A549 treated with ZK216348 at 1 μM for 4 hours (cell line): ENCODE results near the gene LRG1. TPM values are rescaled to one million over a fixed set of nuclear protein-coding genes. Genes with fewer than 3 reads are reported as not detected.

Experiments used
- total RNA-seq: library from RNA; stranded (reverse); fragments of 200-300 nt; extraction: Qiagen RNA extraction; gene quantifications from 5 replicates; pipeline ENCODE4 v1.2.3, GENCODE V29; 2022; ENCODE audit warnings: low read depth

The LRG1 gene, protein sequence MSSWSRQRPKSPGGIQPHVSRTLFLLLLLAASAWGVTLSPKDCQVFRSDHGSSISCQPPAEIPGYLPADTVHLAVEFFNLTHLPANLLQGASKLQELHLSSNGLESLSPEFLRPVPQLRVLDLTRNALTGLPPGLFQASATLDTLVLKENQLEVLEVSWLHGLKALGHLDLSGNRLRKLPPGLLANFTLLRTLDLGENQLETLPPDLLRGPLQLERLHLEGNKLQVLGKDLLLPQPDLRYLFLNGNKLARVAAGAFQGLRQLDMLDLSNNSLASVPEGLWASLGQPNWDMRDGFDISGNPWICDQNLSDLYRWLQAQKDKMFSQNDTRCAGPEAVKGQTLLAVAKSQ
- total RNA-seq: 0.08 to 0.21 TPM (median 0.09 TPM) in 3 of 5 replicates, not detected in the others

DNA sequence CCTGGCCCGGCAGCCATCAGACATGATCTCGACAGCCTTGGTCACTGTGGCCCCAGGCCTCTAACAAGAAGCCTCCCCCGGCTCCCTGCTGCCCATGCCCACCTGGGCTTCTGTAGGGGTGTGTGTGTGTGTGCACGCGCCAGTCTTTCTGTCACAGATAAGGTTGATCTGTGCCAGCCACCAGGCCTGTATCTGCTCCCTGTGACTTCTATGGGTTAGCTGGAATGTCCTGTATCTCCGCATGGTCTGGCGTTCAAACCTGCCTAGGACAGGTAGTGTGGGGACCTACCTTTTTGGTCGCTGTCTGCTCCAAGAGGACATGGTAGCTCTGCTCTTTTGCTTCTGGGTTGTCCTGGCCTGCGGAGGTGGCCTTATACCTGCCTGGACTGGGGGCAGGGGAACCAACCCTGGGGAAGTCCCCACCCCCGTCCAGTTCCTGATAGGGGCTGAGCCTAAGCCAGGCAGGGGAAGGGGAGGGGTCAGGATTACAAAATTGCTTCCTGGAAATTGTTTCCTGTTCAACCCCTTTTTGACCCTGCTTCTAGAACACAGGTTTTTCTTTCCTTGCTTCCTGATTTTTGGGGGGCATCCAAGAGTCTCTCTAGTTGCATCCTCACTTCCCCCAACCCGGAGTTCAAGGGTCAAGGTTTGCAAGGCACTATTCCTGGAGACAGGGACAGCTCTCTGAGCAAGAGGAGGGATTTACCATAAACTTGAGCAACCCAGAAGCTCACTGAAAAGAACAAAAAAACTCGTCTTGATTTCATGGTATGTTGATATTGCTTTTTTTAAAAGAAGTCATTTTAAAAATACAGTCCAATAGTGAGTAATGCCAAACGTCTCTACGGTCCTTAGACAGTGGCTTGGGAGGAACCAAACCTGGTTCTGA, at the start of gene LRG1:
Gene LRG1, minus strand, starts transcription at position 344 of the 889 bp plus-strand sequence. Its CDS starts 23 bp downstream, at position 321.

DNA sequence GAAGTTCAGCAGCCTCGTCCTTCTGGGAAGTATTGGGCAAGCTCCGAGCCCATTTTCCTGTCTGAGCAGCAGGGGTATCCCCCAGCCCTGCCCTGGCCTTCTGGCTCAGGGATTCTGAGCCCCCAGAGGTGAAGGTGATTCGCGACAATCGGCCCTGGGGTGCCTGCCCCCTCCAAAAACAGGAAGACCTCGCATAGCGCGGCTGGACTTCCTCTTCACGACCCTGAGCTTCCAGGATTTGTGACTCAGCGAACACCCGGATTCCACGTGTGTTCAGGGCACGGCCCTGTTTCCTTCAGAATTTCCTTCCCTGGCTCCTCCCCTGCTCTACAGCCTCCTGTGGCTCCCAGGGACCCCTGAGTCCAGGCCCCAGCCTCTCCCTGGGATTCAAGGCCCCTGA, 19.7 kb upstream of the LRG1 start, which contains the start of gene SEMA6B:
Gene SEMA6B, minus strand, starts transcription at position 116 of the 400 bp plus-strand sequence. CDS start 1,227 bp downstream, outside the sequence.

DNA sequence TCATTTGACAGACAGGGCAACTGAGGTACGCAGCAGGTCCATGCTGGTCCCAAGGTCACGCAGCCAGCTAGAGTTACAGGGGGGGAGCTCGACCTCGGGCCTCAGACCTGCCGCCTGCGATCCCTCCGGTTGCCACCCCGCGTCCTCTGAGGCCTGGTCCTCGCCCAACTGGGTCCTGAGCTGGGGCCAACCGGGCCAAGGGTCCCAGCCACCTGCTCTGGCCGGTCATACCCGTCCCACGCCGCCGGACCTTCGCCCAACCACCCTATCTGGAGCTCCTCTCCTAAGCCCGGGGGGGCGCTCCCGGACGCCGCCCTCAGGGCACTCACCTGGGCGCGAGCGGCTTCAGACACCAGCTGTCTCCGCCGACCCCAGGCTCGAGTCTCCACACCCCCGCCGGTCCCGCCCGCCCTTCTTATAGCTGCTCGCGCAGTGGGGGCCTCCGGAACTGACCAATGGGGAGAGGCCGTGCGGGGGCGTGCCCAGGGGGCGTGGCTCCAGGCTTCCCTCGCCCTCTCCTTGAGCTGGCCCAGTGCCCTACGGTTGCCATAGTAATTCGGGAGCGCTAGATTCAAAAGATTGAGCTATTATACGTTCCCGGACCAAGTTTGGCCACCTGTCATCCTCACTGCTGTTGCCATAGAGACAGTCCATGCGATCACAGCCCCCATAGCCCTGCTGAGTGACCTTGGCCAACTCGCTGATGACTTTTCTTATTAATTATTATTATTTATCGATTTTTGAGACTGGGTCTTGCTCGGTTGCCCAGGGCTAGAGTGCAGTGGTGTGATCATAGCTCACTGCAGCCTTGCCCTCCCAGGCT, 4.8 kb downstream of the LRG1 start, which contains the start of gene PLIN5:
Gene PLIN5, minus strand, starts transcription at position 389 of the 823 bp plus-strand sequence. CDS start 1,150 bp downstream, outside the sequence.

DNA sequence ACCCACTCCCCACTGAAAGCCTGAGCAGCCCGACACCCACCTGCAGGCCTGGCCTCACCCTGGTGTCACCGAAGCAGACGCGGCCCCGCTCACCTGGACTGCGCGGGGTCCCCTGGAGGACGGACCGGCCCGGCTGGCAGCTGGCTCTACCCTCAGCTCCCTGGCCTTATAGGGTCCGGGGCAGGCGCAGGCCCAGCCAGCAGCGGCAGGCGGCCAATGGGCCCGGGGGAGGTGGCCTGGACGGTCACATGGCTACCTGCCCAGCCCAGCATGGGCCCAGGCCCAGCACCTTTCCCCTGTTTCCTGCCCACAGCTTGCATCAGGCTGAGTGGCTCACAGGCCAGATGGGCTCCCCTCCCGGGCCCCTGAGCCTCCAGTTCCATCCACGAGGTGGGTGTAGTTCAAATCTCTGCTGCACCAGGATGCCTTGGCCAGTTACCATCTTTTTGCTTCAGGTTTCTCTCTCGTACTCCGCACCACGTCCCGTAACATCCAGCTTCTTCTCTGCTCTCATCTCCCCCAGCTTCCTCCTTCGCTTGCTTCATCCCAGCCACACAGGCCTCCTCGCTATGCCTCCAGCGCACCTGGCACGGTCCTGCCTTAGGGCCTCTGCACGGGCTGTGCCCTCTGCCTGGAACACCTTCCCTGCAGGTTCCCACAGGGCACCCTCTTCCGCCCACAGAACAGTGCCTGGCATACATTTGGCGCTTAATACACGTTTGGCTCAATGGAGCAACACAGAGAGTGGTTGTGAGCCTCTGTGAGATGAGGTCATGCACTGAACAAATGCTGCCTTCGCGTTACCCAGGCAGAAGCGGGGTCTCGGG, 21.3 kb downstream of the LRG1 start, which contains the start of gene PLIN4:
Gene PLIN4, minus strand, starts transcription at position 142 of the 827 bp plus-strand sequence. CDS start 214 bp downstream, outside the sequence.

Other genes starting within 250 kb of the LRG1 start
- not detected in 5 replicates for gene TMIGD2, start 237.6 kb downstream of the LRG1 start, total RNA-seq
- gene FSD1, start 235.4 kb downstream of the LRG1 start, total RNA-seq: 6.0 to 10.8 TPM (median 8.6 TPM) in 5 replicates
- gene STAP2, start 201.2 kb downstream of the LRG1 start, total RNA-seq: 0.12 to 0.47 TPM in 2 of 5 replicates, not detected in the others
- 7.0 to 13.3 TPM (median 10.1 TPM) in 5 replicates for gene MPND, start 196.5 kb downstream of the LRG1 start, total RNA-seq
- gene SH3GL1, start 139.5 kb downstream of the LRG1 start, total RNA-seq: 36.6 to 63.4 TPM (median 61.9 TPM) in 5 replicates
- gene CHAF1A, start 137.4 kb downstream of the LRG1 start, total RNA-seq: 19.7 to 27.3 TPM (median 24.6 TPM) in 5 replicates
- gene UBXN6, start 82.2 kb downstream of the LRG1 start, total RNA-seq: 30.7 to 66.9 TPM (median 55.5 TPM) in 5 replicates
- gene HDGFL2, start 67.7 kb downstream of the LRG1 start, total RNA-seq: 19.3 to 33.2 TPM (median 30.4 TPM) in 5 replicates
- 0.19 to 0.28 TPM (median 0.23 TPM) in 5 replicates for gene PLIN4, start 21.6 kb downstream of the LRG1 start, total RNA-seq
- 0.16 to 0.32 TPM in 2 of 5 replicates, not detected in the others for gene PLIN5, start 4.8 kb downstream of the LRG1 start, total RNA-seq
- gene SEMA6B, start 19.6 kb upstream of the LRG1 start, total RNA-seq: 4.3 to 6.9 TPM (median 6.2 TPM) in 5 replicates
- 2.6 to 5.5 TPM (median 4.7 TPM) in 5 replicates for gene TNFAIP8L1, start 99.5 kb upstream of the LRG1 start, total RNA-seq
- gene MYDGF, start 130.3 kb upstream of the LRG1 start, total RNA-seq: 89.3 to 150 TPM (median 132 TPM) in 5 replicates
- 48.4 to 66.3 TPM (median 65.2 TPM) in 5 replicates for gene DPP9, start 183.8 kb upstream of the LRG1 start, total RNA-seq